HG03060 (cell line): Measurements from ENCODE around the gene PSMB7.

Experiments used
- ATAC-seq: cut with Tn5 transposase; IDR thresholded peaks from one replicate; pipeline ENCODE4 v1.9.1; 2021; ENCODE audit warnings: low read depth, moderate number of reproducible peaks; ENCODE audit not compliant: unreplicated experiment

The PSMB7 gene

DNA sequence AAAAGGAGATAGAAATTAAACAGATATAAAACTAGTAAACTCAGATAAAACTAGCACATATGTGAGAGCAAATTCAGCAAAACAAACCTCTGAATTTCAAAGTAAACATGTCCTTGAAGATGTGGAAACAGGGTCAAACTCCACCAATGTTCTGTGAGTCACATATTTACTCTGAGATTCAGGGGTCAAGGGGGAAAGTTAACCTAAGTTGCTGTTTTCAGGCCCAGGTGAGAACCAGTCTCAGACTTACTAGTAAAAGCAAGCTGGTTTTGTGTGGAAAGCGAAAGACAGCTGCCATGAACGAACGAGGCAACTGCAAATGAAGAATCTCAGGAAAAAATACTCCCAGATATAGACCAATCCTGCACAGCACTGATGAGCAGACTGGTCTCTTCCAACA lies 29.0 kb downstream of the PSMB7 start:
- no peak for ATAC-seq

- no peak for ATAC-seq
Measured at GRCh38 chr9:124385623-124386022, 29.6 kb downstream of the PSMB7 start.

DNA sequence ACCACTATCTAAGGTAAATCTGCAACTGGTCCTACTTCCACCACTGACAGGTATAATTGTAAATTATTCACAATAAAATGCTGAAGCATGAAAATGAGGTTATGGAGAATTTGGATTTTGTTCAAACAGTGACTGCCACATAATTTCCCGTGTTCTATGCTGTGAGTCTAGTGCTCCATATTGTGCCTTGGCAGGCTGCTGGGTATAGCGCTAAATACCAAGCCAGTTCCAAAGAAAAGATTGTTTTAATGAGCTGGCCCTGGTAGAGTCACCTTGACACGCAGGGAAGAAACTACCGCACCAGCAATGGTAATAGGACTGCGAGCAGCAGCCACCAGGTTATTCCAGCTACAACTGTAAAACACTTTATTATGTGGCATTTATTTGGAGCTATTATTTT lies 30.4 kb downstream of the PSMB7 start:
- ATAC-seq, result no peak

GRCh38 chr9:124384210-124384609 lies 31.0 kb downstream of the PSMB7 start:
- ATAC-seq, result no peak

- ATAC-seq, result no peak
Measured at GRCh38 chr9:124381170-124381945, 33.9 kb downstream of the PSMB7 start.

DNA sequence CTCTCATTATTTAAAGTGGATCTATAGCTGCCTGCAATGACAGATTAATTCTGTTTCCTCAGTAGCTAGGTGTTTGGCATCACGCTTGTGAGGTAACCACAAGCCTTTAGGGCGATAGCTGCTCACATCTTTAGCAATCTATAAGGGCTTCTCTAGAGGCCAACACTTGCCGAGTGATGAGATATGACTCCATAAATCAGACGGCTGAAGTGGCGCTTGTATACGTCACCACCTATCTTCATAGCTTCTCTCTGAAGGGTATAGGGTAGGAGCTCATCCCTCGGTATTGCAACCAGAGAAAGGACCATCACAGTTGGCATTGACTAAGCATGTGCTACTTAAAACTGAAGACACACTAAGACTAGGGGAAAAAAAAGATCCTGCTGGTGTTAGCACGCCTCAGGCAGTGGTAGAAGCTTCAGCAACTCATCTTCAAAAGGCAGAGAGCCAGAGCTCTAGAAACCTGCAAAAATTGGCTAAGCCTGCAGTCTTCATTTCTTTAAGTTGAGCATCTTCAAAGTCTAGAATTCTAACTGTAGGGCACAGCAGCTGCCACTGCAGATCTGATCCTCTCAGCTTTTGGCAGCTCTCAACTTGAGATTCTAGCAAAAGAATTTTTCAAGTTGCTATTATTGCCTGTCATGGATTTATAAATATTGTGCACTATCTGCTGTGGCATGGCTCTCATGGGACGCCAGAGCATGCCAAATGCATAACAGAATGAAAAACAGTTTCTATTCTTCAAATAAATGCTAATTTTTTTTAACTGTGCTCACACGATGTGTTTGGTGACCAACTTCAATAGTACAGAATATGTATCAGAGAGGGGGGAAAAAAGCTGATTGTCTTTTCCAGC lies 37.5 kb downstream of the PSMB7 start:
- ATAC-seq, result no peak

GRCh38 chr9:124376329-124376728 lies 38.9 kb downstream of the PSMB7 start:
- ATAC-seq, result no peak

DNA sequence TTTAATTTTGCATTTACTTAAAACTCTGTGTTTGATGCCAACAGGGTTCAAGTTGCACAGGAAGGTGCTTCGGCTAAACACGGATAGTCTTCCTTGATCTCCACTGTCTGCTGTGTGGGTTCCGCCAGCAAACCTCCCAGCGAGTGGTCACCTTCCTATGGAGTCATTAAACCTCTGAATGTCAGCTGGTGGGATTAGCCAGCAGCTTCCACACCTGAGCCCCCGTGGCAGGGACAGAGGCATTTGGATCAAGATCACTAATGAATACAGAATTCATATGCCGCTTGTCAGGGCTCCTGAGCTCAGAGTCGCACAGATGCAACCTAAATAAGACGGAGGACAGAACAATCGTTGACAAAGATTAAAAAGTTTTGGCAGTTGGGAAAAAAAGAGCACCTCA lies 39.5 kb downstream of the PSMB7 start:
- ATAC-seq, result no peak

GRCh38 chr9:124373851-124374250 lies 41.4 kb downstream of the PSMB7 start:
- ATAC-seq, result no peak

DNA sequence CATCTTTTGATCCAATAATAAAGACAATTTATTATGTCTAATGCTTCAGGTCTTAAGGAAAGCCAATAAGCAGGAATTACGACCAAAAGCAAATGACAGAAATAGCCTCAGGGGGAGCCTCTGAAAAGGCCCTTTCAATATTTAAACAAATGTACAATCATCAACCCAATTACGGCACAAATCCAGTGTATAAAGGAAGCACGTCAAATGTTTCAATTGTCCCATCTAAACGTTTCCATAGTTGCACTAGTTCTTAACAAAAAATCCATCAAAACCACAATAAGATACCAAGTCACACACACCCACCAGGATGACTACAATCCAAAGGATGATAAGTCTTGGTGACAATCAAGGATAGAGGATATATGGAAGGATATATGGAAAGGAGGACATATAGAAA lies 41.9 kb downstream of the PSMB7 start:
- no peak for ATAC-seq

GRCh38 chr9:124372038-124372437 lies 43.2 kb downstream of the PSMB7 start:
- ATAC-seq, result no peak

GRCh38 chr9:124370896-124371582 lies 44.2 kb downstream of the PSMB7 start:
- no peak for ATAC-seq

- no peak for ATAC-seq
Measured at GRCh38 chr9:124369231-124369797, 45.9 kb downstream of the PSMB7 start.

GRCh38 chr9:124368692-124369091 lies 46.5 kb downstream of the PSMB7 start:
- ATAC-seq, result no peak

DNA sequence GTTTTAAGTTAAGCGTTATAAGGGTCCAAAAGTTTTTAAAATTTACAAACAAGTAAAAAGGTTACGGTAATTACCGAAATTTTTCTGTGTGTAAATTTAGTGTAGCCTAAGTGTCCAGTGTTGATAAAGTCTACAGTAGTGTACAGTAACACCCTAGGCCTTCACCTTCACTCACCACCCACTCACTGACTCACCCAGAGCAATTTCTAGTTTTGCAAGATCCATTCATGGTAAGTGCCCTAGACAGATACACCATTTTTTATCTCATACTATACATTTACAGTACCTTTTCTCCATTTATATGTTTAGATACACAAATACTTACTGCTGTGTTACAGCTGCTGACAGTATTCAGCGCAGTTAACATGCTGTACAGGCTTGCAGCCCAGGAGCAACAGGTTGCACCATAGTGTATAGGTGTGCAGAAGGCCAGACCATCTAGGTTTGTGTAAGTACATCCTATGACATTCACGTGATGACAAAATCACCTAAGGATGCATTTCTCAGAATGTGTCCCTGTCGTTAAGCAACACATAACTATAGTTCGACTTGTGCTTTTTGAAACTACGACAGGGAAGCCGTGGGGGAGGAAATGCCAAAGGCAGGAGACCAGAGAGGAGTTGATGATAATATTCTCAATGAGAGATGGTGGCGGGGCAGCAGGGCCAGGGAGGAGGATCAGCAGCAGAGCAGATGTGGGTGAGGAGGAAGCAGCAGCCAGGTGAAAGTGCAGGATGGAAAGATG lies 48.6 kb downstream of the PSMB7 start:
- ATAC-seq, result no peak

DNA sequence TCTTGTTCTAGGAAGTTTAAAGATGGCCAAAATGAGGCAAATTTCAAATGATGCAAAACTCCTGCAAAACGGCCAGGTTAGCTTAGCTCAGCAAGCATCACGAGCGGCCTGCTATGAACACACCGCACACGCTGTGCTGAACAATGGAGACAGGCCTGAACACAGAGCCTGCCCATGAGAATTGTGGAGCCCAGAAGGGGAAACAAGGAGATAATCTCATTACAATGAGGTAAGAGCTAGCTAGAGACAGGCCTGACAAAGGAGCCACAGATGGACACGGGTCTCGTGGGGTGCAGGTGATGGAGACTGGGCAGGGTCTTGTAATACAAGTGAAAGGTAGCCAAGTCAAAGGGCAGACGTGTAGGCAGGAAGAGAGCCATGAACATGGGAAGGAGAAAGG lies 50.2 kb downstream of the PSMB7 start:
- no peak for ATAC-seq

- no peak for ATAC-seq
Measured at GRCh38 chr9:124364141-124364540, 51.1 kb downstream of the PSMB7 start.

DNA sequence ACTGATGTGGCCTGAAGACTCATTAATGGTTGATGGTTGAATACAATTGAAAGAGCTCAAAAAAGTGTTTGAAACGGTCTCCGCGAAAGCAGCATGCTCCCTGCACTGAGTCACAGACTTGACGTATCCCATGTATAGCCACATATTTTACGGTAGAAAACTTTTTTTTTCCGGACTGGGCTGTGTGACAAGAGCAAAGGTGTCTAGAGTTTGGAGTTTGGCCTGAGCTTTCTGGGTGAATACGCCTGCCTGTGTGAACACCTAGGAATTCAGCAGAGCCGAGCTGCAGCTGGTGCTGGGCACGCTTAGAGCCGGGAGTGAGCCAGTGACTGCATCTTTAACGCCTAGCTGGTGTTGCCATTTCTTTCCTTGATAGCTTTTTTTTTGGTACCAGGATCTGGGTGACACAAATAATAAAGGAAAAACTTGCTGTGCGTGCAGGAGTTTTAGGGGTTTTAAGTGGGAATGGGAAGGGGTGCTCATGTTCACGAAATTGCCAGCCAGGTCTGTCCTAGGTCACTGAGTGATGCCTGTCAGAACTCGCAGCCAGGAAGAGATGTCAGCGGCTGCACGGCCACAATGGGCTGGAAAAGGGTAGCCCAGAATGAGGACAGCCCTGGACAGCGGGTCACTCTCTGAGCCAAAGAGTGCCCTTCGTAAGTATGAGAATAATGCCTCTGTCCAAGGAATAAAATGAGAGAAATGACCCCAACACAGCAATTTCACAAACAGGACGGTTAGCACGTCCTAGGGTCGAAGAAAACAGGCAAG lies 51.7 kb downstream of the PSMB7 start:
- no peak for ATAC-seq

DNA sequence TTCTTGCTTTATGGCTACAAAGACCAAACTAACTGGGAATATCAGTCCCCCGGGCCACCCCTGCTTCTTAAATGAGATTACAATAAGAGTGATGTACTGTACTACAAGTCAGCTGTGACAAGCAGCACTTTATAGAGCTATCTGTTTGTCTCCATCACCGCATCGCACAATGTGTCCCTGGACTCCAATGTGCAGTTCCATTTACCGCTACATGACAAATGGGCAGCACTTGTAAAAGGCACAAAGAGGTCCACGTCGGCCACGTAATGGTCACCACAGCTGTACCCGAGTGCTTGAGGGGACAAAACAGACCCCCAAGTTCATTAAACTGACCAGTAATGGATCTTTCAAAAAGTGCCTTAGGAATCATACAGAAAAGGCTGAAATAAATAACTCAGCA lies 54.1 kb downstream of the PSMB7 start:
- no peak for ATAC-seq
